NCI-H2171 treated with DMSO at 0.1 percent for 48 hours (cell line): ENCODE measurements around the gene SLC25A29.
"Not testable (repeated sequence)": the region's sequence is repeated elsewhere in the genome, so short reads cannot be mapped to it uniquely, and the experiment has no call there.

Experiments used
- DNase-seq: peaks from one replicate; lab custom pipeline; 2025; lab: John Stamatoyannopoulos, UW

The SLC25A29 gene

GRCh38 chr14:100293497-100294212 is 12.6 kb downstream of the SLC25A29 start:
- DNase-seq, result no peak

- DNase-seq, result no peak
Measured at GRCh38 chr14:100292776-100293461, 13.3 kb downstream of the SLC25A29 start.

GRCh38 chr14:100292301-100292775 is 13.9 kb downstream of the SLC25A29 start:
- no peak for DNase-seq

- no peak for DNase-seq
Measured at GRCh38 chr14:100291305-100292075, 14.8 kb downstream of the SLC25A29 start.

- DNase-seq, result no peak
Measured at GRCh38 chr14:100290607-100291304, 15.5 kb downstream of the SLC25A29 start.

- DNase-seq, result no peak
Measured at GRCh38 chr14:100289916-100290606, 16.2 kb downstream of the SLC25A29 start.

GRCh38 chr14:100288382-100289185 is 17.7 kb downstream of the SLC25A29 start:
- peak; percentile 78 for DNase-seq

GRCh38 chr14:100287998-100288295 is 18.3 kb downstream of the SLC25A29 start:
- not testable (repeated sequence) for DNase-seq

GRCh38 chr14:100287202-100287997 is 18.8 kb downstream of the SLC25A29 start:
- peak; percentile 54 for DNase-seq

- no peak for DNase-seq
Measured at GRCh38 chr14:100286484-100287191, 19.6 kb downstream of the SLC25A29 start.

- no peak for DNase-seq
Measured at GRCh38 chr14:100285913-100286400, 20.3 kb downstream of the SLC25A29 start.

- peak; percentile 69 for DNase-seq
Measured at GRCh38 chr14:100285021-100285912, 21.0 kb downstream of the SLC25A29 start.

- no peak for DNase-seq
Measured at GRCh38 chr14:100283984-100284881, 22.0 kb downstream of the SLC25A29 start.

- DNase-seq, result not testable (repeated sequence)
Measured at GRCh38 chr14:100283436-100283835, 22.8 kb downstream of the SLC25A29 start.

GRCh38 chr14:100282766-100283419 is 23.4 kb downstream of the SLC25A29 start:
- DNase-seq, result peak; percentile 44

GRCh38 chr14:100282083-100282350 is 24.2 kb downstream of the SLC25A29 start:
- DNase-seq, result no peak
